ENCODE results near the gene FCN2.
A peak's percentile ranks its signal among the peaks of the same experiment; 100 is the strongest.

Gene FCN2

GRCh38 chr9:134847138-134847537, 33.5 kb upstream of the FCN2 start:
- Histone ChIP-seq H3K27ac (ENCODE audit: extremely low read depth, low read depth, low read length) (no peak overlapping the region), H3K4me1 (ENCODE audit: control insufficient read depth, insufficient read depth, low read length) (no peaks in the 10 kb centered on the region), H3K36me3 (ENCODE audit: control insufficient read depth in 2 of 2, insufficient read depth in 1 of 2, low read length in 2 of 2) (no peaks in the 10 kb centered on the region), H3K4me3 (ENCODE audit: low read depth, low read length) (no peak overlapping the region), H3K9me3 (ENCODE audit: control insufficient read depth, insufficient read depth, low read depth, low read length) (no peaks in the 10 kb centered on the region)
- TF ChIP-seq ZNF571 (tag by site-specific recombination; IDR thresholded peaks at IDR 0.05) (0 out of 2 replicates have a peak, but pooled peaks have one; percentile 26), ZNF596 (tag by site-specific recombination; IDR thresholded peaks at IDR 0.05) (no peak), ZNF121 (tag by site-specific recombination; IDR thresholded peaks at IDR 0.05) (no peak), ZNF184 (tag by site-specific recombination; IDR thresholded peaks at IDR 0.05) (no peak), ZNF433 (tag by site-specific recombination; IDR thresholded peaks at IDR 0.05; ENCODE audit: low read depth) (no peak), MZF1 (tag by site-specific recombination; IDR thresholded peaks at IDR 0.05; ENCODE audit: borderline replicate concordance) (no peak)
- ChIA-PET POLR2A (no interaction called here), CTCF (interaction anchor here (0.7 kb wide), 1 partner anchor 677 kb away, joined by 5 read pairs; no protein-coding TSS in a partner anchor)

GRCh38 chr9:134847752-134848432, 32.7 kb upstream of the FCN2 start:
- Histone ChIP-seq H3K4me3 (ENCODE audit: low read depth, low read length) (no peak overlapping the region), H3K9me3 (ENCODE audit: control insufficient read depth, insufficient read depth, low read depth, low read length) (no peaks in the 10 kb centered on the region), H3K36me3 (ENCODE audit: control insufficient read depth in 2 of 2, insufficient read depth in 1 of 2, low read length in 2 of 2) (no peaks in the 10 kb centered on the region), H3K4me1 (ENCODE audit: control insufficient read depth, insufficient read depth, low read length) (no peaks in the 10 kb centered on the region), H3K27ac (ENCODE audit: extremely low read depth, low read depth, low read length) (no peak overlapping the region)
- CTCF ChIA-PET: no interaction called here
- TF ChIP-seq ZNF169 (tag by site-specific recombination; IDR thresholded peaks at IDR 0.05) (no peak), ZNF560 (tag by site-specific recombination; IDR thresholded peaks at IDR 0.05; ENCODE audit: borderline replicate concordance) (no peak), EGR2 (tag by site-specific recombination; IDR thresholded peaks at IDR 0.05; ENCODE audit: low read depth) (no peak), GFI1B (tag by site-specific recombination; IDR thresholded peaks at IDR 0.05) (no peak)
- POLR2A ChIA-PET: no interaction called here

- ChIA-PET POLR2A (no interaction called here), CTCF (no interaction called here)
- Histone ChIP-seq H3K27ac (ENCODE audit: extremely low read depth, low read depth, low read length) (no peak overlapping the region), H3K4me1 (ENCODE audit: control insufficient read depth, insufficient read depth, low read length) (no peaks in the 10 kb centered on the region), H3K9me3 (ENCODE audit: control insufficient read depth, insufficient read depth, low read depth, low read length) (no peaks in the 10 kb centered on the region), H3K4me3 (ENCODE audit: low read depth, low read length) (no peak overlapping the region), H3K36me3 (ENCODE audit: control insufficient read depth in 2 of 2, insufficient read depth in 1 of 2, low read length in 2 of 2) (no peaks in the 10 kb centered on the region)
- no peak for TF ChIP-seq ZNF518A (tag by site-specific recombination; conservative IDR thresholded peaks at IDR 0.05; ENCODE audit: low read depth)
- no peak for TF ChIP-seq WT1 (tag by site-specific recombination; IDR thresholded peaks at IDR 0.05)
- no peak for TF ChIP-seq PRDM1 (tag by site-specific recombination; IDR thresholded peaks at IDR 0.05)
- TF ChIP-seq ZNF416 (tag by site-specific recombination; IDR thresholded peaks at IDR 0.05): no peak
- TF ChIP-seq ZNF837 (tag by site-specific recombination; IDR thresholded peaks at IDR 0.05): no peak
- no peak for TF ChIP-seq ZSCAN16 (tag by site-specific recombination; IDR thresholded peaks at IDR 0.05)
- TF ChIP-seq ZNF335 (tag by site-specific recombination; conservative IDR thresholded peaks at IDR 0.05): no peak
- no peak for TF ChIP-seq ZNF610 (tag by site-specific recombination; IDR thresholded peaks at IDR 0.05; ENCODE audit: borderline replicate concordance)
Observed at GRCh38 chr9:134848504-134848903, 32.1 kb upstream of the FCN2 start.

Data from HEK293 (cell line).